NCI-H69 (cell line): Measurements from ENCODE around the gene CHD6.
"Not testable (repeated sequence)": the region's sequence is repeated elsewhere in the genome, so short reads cannot be mapped to it uniquely, and the experiment has no call there.

Experiments
- DNase-seq: peaks from one replicate; lab custom pipeline; 2025; lab: John Stamatoyannopoulos, UW

The CHD6 gene

DNA sequence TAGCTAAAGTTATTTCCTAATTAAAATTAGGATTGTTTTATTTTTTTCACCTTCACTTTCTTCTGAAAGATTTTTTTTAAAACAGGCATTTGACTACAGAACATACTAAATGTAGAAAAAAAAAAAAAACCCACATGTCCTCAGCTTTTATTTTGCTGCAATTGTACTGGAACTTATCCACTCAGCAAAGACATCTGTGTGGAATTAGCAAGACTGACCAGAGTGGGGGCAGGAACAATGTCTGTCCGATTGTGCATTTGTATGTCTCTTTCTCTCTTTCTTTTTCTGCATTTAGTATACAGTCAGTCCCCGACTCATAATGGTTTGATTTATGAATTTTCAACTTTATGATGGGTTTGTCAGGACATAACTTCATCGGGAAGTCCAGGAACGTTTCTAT, 77.3 kb downstream of the CHD6 start:
- no peak for DNase-seq

DNA sequence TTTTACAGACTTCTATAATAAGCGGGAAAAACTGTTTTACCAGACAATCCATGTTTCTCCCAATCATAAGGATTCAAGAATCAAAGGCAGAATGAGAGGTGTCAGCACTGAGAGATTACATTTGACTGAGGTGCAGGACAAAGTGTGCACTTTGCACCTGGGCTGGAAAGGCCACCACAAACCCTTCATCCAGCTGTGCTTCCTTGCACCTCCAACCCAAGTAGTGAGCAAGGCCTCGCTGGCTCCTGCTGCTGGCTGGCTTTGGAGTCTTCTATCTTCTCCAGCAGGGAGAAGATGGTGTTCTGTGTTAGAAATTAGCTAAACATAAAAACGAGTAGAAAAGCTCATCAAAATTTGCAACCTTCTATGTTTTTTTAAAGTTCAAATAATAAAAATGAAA, 77.7 kb downstream of the CHD6 start:
- peak; percentile 9 for DNase-seq

DNA sequence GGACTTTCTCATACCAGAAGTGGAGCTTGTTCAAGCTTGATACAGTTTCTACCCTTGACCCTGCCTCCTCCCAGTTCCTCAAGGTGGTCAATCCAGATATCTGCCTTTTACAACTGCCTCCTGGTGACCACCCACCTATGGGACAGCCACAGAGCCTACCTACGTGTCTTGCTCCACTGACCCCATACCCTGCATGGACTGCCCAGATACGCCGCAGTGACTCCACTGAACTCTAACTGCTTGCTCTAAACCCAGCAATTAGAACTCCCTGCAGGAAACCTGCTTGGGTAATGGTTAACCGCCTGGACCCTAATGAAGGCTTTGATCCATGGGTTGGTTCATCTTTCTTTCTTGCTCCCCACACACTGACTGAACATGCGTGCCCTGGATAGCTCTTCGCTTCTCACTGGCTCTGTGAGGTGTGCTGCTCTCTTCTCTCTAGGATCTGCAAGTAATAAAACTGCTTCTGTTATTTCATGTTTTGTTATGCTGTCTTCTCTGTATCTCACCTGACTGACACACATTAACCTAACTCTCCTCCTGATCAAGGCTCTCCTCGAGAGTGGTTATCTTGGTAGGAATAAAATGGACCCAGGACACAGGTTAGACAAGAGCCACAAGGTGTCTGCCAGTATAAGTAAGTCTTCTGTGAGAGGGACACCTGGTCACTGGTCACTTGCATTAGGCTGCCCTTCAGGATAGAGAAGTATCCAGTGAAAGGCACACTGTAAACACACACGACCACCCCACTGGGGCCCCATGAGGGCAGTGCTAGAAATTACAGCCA, 79.2 kb downstream of the CHD6 start:
- DNase-seq = peak; percentile 22

DNA sequence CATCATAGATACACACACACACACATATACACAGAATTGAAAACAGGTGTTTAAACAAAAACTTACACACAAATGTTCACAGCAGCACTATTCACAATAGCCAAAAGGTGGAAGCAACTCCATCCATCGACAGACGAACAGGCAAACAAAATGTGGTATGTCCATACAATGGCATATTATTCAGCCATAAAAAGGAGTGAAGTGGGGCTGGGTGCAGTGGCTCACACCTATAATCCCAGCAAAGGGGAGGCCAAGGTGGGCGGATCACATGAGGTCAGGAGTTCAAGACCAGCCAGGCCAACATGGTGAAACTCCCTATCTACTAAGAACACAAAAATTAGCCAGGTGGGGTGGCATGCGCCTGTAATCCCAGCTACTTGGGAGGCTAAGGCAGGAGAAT, 80.3 kb downstream of the CHD6 start:
- DNase-seq = no peak

DNA sequence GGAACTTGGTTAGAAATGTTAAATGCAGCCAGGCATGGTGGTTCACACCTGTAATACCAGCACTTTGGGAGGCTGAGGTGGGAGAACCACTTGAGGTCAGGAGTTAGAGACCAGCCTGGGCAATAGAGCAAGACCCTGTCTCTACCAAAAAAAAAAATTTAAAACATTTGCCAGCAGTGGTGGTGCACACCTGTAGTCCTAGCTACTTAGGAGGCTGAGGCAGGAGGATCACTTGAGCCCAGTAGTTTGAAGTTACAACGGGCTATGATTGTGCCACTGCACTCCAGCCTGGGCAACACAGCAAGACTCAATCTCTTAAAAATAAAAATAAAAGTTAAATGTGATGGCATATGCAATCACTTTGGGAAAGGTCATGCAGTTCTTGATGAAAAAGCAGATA, 82.6 kb downstream of the CHD6 start:
- DNase-seq = not testable (repeated sequence)

DNA sequence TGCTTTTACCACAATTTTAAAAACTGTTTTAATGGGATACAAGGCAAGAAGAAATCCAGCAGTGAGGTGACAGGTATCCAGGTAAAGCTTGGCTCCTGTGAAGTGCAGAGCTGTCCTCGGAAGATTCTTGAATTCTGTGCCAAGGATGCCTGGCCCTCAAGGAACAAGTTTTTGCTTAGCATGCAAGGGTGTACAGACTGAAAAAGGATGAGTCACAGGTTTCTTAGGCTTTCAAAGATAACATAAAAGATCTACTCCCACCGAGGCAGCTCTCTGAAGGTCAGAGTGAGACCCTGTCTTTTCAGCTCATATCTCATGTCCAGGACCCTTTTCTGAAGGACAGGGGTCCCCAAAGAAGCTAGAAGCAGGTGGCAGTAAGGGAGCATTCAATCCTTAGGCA, 83.3 kb downstream of the CHD6 start:
- no peak for DNase-seq

DNA sequence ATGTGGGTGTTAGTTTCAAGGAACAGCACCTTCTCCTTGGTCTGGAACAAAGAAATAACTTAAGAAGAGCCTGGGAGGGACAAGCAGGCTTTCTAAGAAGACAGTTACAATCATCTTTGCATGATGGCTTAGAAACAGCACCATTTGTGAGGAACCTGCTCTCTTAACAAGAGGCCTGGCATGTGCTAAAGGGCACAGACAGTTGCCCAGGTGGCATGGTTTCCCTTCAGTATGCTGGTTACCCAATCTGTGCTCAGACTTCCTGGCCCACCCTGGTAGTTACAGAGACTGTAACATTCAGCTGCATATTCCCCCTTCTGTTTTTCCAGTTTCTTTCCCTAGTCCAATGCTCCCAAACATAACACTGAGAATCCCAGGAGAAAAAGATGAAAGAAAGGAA, 84.0 kb downstream of the CHD6 start:
- DNase-seq = peak; percentile 35

DNA sequence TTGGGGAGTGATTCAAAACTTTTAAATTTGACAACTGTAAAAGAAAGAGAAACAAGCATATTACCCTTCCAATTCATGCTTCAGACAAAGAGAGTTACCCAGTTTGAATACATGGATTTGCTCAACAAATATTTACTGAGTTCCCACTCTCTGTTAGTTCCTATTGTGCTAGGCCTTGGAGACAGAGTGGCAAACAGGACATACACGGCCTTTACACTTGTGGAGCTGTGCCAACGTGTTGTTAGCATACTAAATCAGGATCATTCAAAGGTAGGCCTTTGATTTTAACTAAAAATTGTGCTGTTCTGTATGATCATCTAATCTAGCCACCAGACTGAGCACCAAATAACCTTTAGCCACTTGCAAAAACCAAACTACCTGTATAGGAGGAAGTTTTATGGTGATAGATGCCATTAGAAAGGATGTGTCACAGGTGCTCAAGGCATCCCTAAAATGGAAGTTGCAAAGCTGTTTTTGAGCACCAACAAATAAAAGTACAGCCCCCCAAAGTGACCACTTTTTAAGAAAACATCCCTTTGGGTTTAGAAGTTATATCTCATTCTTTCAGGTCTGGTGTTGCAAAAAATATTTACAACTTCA, 84.5 kb downstream of the CHD6 start:
- peak; percentile 85 for DNase-seq

DNA sequence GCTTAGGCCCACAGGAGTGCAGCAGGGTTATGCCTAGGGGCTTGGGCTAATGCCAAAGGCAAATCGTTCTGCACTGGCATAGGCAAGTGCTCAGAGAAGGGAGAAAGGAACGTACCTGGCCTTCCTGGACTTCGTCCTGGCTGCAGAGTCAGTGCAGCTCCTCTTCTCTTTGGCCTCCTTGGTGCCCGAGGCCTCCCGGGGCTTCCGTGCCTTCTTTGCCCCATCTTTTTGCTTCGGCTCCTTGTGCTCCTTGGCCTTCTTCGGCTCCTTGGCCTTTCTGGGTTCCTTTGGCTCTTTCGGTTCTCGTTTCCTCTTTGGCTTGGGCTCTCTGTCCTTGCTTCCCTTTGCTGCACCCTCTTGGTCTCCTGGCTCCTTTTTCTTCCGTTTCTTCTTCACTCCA, 85.2 kb downstream of the CHD6 start:
- DNase-seq = peak; percentile 63

DNA sequence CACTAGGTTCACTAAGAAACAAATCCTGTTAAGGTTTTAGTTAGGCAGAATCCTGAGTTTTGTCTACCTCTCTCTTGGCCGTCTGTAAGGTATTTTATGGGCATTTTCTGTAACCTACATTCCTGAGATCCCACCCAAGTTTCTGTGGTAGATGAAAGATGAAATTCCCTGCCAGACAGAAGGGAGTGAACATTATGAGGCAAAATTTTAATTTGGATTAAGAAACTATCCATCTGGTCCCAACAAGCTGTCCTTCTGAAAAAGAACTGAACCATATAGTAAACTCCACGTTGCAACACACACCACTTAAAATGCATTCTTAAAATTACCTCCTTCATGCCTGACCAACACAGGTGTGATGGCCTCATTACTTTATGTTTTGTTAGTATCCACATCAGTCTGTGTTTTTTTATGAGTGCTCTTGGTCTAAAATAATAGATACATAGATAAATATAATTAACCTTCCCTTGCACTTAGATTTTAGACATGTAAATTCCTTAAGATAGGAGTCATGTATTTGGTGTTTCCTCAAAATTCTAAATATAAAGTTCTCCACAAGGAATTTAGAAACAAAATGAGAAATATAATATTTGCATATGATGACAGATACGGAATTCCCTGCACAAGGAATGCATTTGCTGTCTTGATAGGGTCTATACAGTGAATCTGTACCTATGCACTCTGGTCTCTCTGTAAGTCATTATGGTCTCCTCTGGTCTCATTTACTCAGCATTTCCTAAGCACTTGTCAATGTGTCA, 86.5 kb downstream of the CHD6 start:
- peak; percentile 3 for DNase-seq

DNA sequence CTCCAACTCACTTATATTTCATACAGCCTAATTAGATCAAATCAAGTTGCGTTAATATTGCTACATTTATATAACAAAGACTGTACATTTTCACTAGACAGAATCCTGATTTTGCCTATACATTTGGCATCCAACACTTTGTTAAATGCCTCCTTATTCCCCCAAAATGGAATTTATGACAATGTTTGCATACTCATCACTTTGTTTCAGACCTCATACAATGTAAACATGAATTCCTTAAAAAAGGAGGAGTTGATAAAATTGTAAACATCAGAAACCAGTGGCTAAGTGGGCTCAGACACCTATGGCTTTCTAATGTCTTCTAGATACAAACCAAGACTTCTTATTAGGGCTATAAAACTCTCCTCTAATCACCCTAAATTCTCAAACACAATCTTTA, 87.3 kb downstream of the CHD6 start:
- no peak for DNase-seq

DNA sequence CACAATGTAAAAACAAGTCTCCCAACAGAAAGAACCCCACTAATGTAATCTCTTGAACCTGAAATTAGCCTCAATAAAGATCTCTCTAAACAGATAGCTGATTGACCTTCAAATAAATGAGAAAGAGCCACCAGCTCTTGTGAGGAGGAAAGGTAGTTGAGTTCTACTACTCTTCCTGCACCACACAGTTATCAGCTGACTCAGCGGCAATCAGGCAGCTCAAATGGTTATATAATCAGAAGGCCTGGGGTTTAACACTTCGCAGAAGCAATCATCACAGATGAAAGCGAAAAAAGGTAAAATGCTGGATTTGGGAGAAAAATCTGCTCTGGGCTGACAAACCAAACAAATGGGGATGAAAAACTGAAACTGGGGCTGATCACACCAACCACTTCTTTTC, 91.8 kb downstream of the CHD6 start:
- no peak for DNase-seq

DNA sequence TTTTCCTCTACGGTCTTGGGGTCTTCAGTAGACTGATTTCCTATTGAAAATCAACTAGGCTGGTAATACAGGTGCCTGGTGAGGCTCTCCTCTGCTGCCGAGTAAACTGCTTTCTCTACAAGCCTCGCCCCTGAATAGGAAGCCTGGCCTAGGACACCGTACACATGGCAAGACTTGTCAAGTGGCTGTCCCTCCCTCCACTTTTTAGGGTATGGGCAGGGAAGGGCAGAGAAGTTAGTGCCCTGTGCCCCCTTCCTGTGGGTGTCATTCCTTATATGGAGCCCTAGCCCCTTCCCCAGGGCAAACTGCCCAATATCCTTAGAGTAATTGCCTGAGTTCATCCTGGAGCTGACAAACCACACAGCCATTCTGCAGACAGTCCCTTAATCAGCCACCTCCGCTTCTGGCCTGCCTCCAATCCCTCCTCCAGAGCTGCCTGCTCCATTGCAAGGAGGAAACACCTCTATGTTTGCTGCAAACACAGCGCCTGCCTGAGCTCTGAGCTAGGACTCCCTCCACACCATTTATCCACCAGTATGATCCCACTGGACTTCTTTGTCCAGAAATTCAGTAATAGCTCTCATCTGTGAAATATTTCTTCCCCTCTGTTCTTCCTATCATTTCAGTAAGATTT, 93.1 kb downstream of the CHD6 start:
- DNase-seq = peak; percentile 82

DNA sequence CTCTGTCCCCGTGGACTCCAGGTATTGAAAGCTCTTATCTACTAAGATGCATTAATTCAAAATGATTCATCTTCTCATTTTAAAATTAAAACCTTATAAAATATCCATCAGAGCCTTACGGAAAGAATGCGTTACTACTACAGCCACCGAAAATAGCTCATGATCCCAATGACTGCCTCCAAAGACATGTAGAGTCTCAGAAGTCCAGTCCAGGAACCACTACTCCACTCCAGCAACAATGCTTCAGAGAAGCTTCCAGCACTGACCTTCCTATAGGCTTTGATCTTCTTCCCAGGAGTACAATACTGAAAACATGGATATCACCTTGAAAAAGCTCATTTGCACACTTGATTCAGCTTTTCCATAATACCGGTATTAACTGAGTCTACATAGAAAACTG, 94.3 kb downstream of the CHD6 start:
- DNase-seq = no peak

DNA sequence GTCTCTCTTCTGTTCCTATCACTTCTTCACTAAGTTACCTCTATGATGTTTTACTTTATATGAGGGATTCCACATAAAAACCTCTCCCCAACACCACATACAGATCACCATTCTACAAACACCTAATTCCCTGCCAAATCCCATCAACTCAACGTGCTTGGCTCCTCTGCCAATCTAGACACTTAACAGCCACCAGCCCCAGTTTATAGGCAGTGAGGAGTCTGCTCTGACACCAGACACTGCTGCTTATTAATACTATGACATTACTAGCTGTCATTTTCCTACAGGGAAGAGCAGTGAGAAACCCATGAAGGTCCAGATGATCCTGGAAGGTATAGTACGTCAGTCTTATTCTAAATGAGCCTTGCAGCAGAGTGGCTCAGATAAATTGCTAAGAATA, 104.3 kb downstream of the CHD6 start:
- DNase-seq = no peak

DNA sequence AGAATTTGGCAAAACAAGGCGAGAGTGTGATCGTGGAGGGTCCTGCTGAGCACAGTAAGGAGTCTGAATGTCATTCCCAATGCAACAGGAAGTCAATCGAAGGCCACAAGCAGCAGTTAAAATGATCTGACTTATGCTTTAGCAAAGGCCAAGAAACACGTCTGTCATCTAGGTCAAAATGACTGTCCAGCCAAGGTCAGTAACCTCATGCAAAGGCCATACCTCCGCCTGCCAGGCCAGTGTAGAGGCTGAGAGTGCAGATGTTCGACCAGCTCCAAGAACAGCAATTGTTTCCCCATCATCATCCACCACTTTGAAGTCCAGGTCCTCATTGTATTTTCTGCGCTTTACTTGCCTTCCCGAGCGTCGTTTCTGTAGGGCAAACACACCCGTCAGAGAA, 105.6 kb downstream of the CHD6 start:
- DNase-seq = no peak

DNA sequence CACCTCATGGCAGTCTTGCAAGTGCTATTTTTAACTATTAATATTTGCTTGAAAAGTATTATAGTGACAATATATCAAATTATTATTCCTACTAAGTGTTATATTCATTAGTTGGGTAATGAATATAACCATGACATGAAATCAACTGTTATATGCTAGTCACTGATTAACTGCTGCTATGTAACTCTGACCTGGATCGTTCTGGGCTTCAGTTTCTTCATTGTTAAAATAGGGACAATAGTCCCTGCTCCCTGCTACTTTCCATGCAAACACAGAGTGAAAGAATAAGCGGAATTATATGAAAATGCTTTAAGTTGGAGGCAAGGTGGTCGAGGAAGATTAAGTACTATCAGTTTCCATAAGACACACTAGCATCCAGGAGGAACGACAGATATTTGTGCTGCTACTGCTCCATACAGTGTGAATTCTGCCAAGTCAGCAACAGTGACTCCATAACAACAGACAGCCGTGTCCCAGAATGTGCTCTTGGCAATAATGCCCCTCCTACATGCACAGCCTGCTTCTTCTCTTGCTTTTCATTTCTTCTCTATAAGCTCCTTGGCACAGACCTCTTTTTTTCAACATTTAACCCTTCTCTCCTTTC, 107.2 kb downstream of the CHD6 start:
- DNase-seq = no peak

DNA sequence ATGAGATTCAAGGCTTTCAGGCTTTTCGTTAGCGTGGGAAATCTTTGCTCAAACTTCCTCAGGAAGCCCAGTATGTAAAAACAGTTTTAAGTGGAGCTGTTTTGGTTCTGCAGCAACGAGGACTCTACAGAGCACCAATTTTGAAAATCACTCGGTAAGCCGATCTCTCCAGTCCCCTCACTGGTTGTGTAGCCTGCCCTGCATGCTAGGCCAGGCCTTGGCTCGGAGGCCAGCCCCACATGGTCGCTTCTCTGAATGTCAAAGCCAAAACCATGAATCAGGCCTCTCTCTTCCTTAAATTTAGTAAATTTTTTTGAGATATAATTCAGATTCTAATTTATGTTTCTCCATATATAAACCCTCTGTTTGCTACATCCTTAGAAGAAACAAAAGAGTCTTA, 108.0 kb downstream of the CHD6 start:
- no peak for DNase-seq

DNA sequence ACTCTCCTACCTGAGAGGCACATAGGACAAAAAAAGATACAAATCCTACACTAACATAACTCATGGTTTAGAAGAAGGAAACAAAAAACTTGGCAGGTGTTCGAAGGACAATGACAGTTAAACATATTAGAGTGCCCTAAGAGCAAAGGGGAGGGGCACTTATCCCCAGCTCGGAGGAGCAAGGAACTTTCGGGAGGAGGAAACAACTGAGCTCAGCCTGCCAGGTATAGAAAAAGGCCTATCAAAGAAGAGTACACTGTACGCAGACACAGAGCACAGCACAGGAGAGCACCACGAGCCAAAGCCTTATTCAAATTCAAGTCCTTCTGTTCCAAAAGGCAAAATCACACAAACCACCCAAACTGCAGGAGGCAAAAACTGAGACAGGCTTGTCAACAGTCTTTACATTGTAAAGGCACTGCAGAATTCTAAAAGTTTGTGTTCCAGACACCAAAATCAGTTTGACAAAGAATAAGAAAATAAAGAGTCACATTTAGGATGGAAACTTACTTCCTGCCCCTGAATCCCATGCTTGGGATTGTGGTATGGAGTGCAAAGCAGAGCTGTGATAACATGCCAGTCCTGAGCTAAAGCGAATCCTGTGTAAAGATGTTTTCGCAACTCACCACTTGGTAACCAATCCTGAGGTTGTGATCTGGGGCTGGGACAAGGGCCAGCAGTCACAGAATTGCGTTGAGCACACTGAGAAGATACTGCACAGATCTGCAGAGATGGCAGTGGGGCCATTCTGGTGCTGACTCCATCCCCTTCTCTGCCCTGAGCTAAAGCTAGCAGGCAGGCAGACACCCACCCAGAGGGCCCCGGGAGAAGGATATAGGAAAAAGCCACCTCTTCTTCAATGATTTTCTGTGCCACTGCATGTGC, 108.6 kb downstream of the CHD6 start:
- DNase-seq = peak; percentile 34

DNA sequence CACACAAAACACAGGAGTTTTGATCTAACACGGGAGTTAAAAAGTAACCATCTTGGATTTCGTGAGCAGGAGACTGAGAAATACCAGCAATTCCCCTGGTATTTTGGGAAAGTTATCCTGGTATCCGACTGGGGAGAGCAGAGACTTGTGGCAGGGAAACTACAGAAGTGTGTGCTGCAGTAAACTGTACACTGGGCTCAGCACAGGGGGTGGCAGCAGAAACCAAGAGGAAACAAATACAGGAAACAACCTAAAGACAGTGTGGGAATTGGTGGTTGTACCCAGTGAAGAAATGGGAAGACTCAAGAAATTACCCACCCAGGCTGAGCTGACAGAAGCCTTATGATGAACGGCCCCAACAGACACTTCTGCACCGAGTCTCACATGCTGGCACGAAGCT, 109.8 kb downstream of the CHD6 start:
- DNase-seq = peak; percentile 3

DNA sequence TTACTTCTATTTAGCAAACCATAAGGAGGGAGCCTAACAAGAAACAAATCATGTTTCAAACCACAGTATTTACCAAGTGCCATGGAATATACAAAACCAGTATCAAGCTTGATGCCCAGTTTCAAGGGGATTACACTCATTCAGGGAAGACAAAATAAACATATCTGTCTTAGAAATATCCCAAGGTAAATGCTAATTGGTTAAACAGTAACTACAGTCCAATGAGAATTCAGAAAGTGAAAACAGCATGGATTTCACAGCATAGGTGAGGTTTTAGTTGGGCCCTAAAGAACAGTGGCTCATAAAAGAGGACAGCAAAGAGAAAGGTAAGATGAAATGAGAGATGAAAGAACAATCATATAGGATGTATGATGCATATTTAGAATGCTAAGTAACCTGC, 110.3 kb downstream of the CHD6 start:
- no peak for DNase-seq
